Endothelial cell of umbilical vein (primary cell): ENCODE results near the gene SLC6A1. TPM values are rescaled to one million over a fixed set of nuclear protein-coding genes. Genes with fewer than 3 reads are reported as not detected.

Experiments
- BruUV-seq: library from RNA; stranded (reverse); fragments of 400-500 nt; replicated peaks from 2 replicates; lab custom pipeline; 2021; lab: Mats Ljungman, UMichigan
- CTCF ChIA-PET: fragments of 300-600, 350-600 bp; sonication (Branson Sonifier 250); formaldehyde crosslinking; loops from one replicate; lab custom pipeline; 2021; ENCODE audit warnings: antibody characterized with exemption, inconsistent platforms; lab: Charles Lee
- POLR2A ChIA-PET: fragments of 300-600, 350-600 bp; sonication (Branson Sonifier 250); formaldehyde crosslinking; loops from one replicate; lab custom pipeline; 2021; ENCODE audit warnings: antibody characterized with exemption, inconsistent platforms; lab: Charles Lee
- DNase-seq: peaks from one replicate; pipeline ENCODE4 v3.0.0-alpha.2; 2011; ENCODE audit warnings: low read depth, low spot score
- FAIRE-seq: peaks from 2 replicates; lab custom pipeline; 2011; peaks lifted over from hg19 to GRCh38; lab: Jason Lieb, UNC
- H2AFZ ChIP-seq: 2 replicates; pipeline ENCODE4 v1.6.0; 2012; ENCODE audit warnings: low read depth, low read length, control low read depth, inconsistent platforms
- H3K27ac ChIP-seq: 2 replicates; pipeline ENCODE4 v1.5.1; 2011; ENCODE audit warnings: low read depth, mild to moderate bottlenecking, control low read depth, low read length, moderate library complexity; ENCODE audit not compliant: insufficient read depth
- H3K27me3 ChIP-seq, 2 experiments: 2 replicates each; pipeline versions ENCODE4 v1.6.0 to v1.6.1; 2011; ENCODE audit warnings: low read length in 2 of 2, mixed read lengths in 1 of 2; ENCODE audit not compliant: control insufficient read depth in 2 of 2, insufficient read depth in 2 of 2
- H3K36me3 ChIP-seq, 2 experiments: 2 replicates in 1 of 2; 3 replicates in 1 of 2; pipeline ENCODE4 v1.5.1; 2011; ENCODE audit warnings: low read length in 2 of 2, mild to moderate bottlenecking in 1 of 2, moderate library complexity in 1 of 2; ENCODE audit not compliant: control insufficient read depth in 2 of 2, insufficient read depth in 2 of 2; ENCODE audit errors: extremely low read depth in 1 of 2
- H3K4me1 ChIP-seq: 3 replicates; pipeline ENCODE4 v1.5.1; 2011; ENCODE audit warnings: mild to moderate bottlenecking, low read length; ENCODE audit not compliant: control insufficient read depth, insufficient read depth; ENCODE audit errors: extremely low read depth
- H3K4me2 ChIP-seq: 2 replicates; pipeline ENCODE4 v1.6.1; 2011; ENCODE audit warnings: low read length, control low read depth, mixed read lengths; ENCODE audit not compliant: insufficient read depth
- H3K4me3 ChIP-seq, 3 experiments: fragments of 200-600 bp in 1 of 3; sonication (generic), shearing (Covaris generic) in 1 of 3; replicated peaks in 1 of 3; 2 replicates each; pipeline ENCODE4 v1.5.1; 2011 to 2016; ENCODE audit warnings: control low read depth in 3 of 3, low read length in 3 of 3, mild to moderate bottlenecking in 2 of 3, inconsistent platforms in 1 of 3, low read depth in 1 of 3, moderate library complexity in 1 of 3; ENCODE audit not compliant: insufficient read depth in 1 of 3
- H3K79me2 ChIP-seq: 2 replicates; pipeline ENCODE4 v1.6.0; 2012; ENCODE audit warnings: low read length, inconsistent platforms; ENCODE audit not compliant: control insufficient read depth, insufficient read depth
- H3K9ac ChIP-seq: replicated peaks from 2 replicates; pipeline ENCODE3; 2011; ENCODE audit warnings: low read length, control low read depth; ENCODE audit not compliant: insufficient read depth; ENCODE audit errors: extremely low read depth
- H3K9me1 ChIP-seq: replicated peaks from 3 replicates; pipeline ENCODE4 v1.6.0; 2011; ENCODE audit warnings: mild to moderate bottlenecking, low read length; ENCODE audit not compliant: control insufficient read depth, insufficient read depth; ENCODE audit errors: extremely low read depth
- H3K9me3 ChIP-seq: replicated peaks from 2 replicates; pipeline ENCODE4 v1.5.1; 2012; ENCODE audit warnings: low read length, inconsistent platforms; ENCODE audit not compliant: control insufficient read depth, insufficient read depth
- H4K20me1 ChIP-seq: replicated peaks from 2 replicates; pipeline ENCODE3; 2011; ENCODE audit warnings: mild to moderate bottlenecking, low read length; ENCODE audit not compliant: control insufficient read depth, insufficient read depth; ENCODE audit errors: extremely low read depth
- CTCF ChIP-seq, 2 donors: IDR thresholded peaks; 1 replicate in 1 of 2; 2 replicates in 1 of 2; pipeline ENCODE4 v1.5.1; 2011; ENCODE audit warnings: low read length in 2 of 2, mild to moderate bottlenecking in 2 of 2, moderate library complexity in 2 of 2, control low read depth in 1 of 2, inconsistent platforms in 1 of 2, low read depth in 1 of 2; ENCODE audit not compliant: insufficient read depth in 1 of 2; ENCODE audit errors: extremely low read depth in 1 of 2
- EZH2 ChIP-seq: IDR thresholded peaks from 2 replicates; pipeline ENCODE4 v1.6.1; 2012; ENCODE audit warnings: borderline replicate concordance, low read depth, mild to moderate bottlenecking, moderate library complexity, low read length, inconsistent platforms; ENCODE audit not compliant: severe bottlenecking
- FOS ChIP-seq: IDR thresholded peaks from 2 replicates; pipeline ENCODE4 v1.6.1; 2011; ENCODE audit warnings: mild to moderate bottlenecking, low read length, moderate library complexity, borderline replicate concordance; ENCODE audit not compliant: insufficient read depth
- GATA2 ChIP-seq: IDR thresholded peaks from 2 replicates; pipeline ENCODE4 v1.7.0; 2011; ENCODE audit warnings: low read depth, mild to moderate bottlenecking, moderate library complexity, mixed read lengths, low read length; ENCODE audit not compliant: insufficient read length, insufficient read depth
- JUN ChIP-seq: IDR thresholded peaks from 2 replicates; pipeline ENCODE4 v1.6.1; 2011; ENCODE audit warnings: borderline replicate concordance, low read depth; ENCODE audit not compliant: insufficient read length, insufficient read depth
- MAX ChIP-seq: IDR thresholded peaks from 2 replicates; pipeline ENCODE4 v1.6.1; 2011; ENCODE audit not compliant: insufficient read depth, insufficient read length
- MYC ChIP-seq: IDR thresholded peaks from one replicate; pipeline ENCODE4 v1.6.1; 2011; ENCODE audit warnings: mild to moderate bottlenecking, low read depth, low read length
- POLR2A ChIP-seq: IDR thresholded peaks from 2 replicates; pipeline ENCODE4 v1.6.1; 2012; ENCODE audit warnings: low read depth, mild to moderate bottlenecking, control low read depth, low read length
- POLR2AphosphoS5 ChIP-seq: IDR thresholded peaks from 2 replicates; pipeline ENCODE4 v1.6.1; 2012; ENCODE audit warnings: low read depth, mild to moderate bottlenecking, control low read depth, low read length, moderate library complexity; ENCODE audit not compliant: insufficient read depth
- dilution Hi-C: fragments of 300-500 bp; cut with MboI; formaldehyde crosslinking; loops from one replicate; pipeline ENCODE4 v1.15.0; 2019; ENCODE audit warnings: low sequenced_read_pairs; ENCODE audit not compliant: extremely low pct_ligation_motif_present
- intact Hi-C: fragments of 100-400 bp; cut with micrococcal nuclease; formaldehyde crosslinking; loops from one replicate; pipeline ENCODE4 v1.10.0; 2022
- polyA plus RNA-seq, 4 experiments: library from polyadenylated mRNA; depleted of rRNA in 3 of 4; stranded (reverse) in 3 of 4; unstranded in 1 of 4; fragments of >200 nt; gene quantifications; 2 replicates each; pipeline versions ENCODE4 v1.2.1 to v1.2.3, GENCODE V29; 2011 to 2012; ENCODE audit warnings: missing spikeins in 1 of 4
- total RNA-seq: library from RNA; stranded (reverse); gene quantifications from 2 replicates; pipeline ENCODE4 v1.2.3, GENCODE V29; 2021

SLC6A1 gene
- total and polyA plus RNA-seq, 2 donors (not counting 3 experiments of a cell fraction or from before 2014, with no cell fraction given), result not detected

GRCh38 chr3:10948326-10948725 lies 44.2 kb upstream of the SLC6A1 start:
- POLR2A ChIA-PET, result no interaction called here
- Histone ChIP-seq H3K27me3 (no peaks in the 10 kb centered on the region), H3K79me2 (no peaks in the 10 kb centered on the region), H3K27ac (no peak overlapping the region), H2AFZ (no peak overlapping the region), H3K9me3 (no peaks in the 10 kb centered on the region), H4K20me1 (no peaks in the 10 kb centered on the region), H3K4me1 (no peaks in the 10 kb centered on the region), H3K4me3 (no peak overlapping the region), H3K9ac (no peak overlapping the region), H3K9me1 (no peaks in the 10 kb centered on the region), H3K36me3 (no peaks in the 10 kb centered on the region), H3K4me2 (no peak overlapping the region)
- no TSS peak for BruUV-seq
- CTCF ChIA-PET, result interaction anchor here (7.9 kb wide), 1 partner anchor 111 kb away, joined by 125 read pairs; no protein-coding TSS in a partner anchor
- dilution Hi-C loops (no loop called here), intact Hi-C loops (loop anchor here (10.0 kb wide), 1 partner anchor 256 kb away; no protein-coding TSS in a partner anchor)
- no peak for TF ChIP-seq POLR2AphosphoS5
- TF ChIP-seq EZH2, result no peak
- no peak for TF ChIP-seq CTCF (IDR thresholded peaks at IDR 0.05; ENCODE audit: extremely low read depth in 1 of 2, insufficient read depth in 1 of 2, low read depth in 1 of 2, low read length in 2 of 2)
- no peak for TF ChIP-seq MAX
- TF ChIP-seq FOS, result no peak
- TF ChIP-seq POLR2A, result no peak
- no peak for TF ChIP-seq MYC
- no peak for TF ChIP-seq JUN
- TF ChIP-seq GATA2, result no peak
- FAIRE-seq (no peak), DNase-seq (no peak)
